ENCODE measurements around the gene GHRL. TPM values are rescaled to one million over a fixed set of nuclear protein-coding genes. Genes with fewer than 3 reads are reported as not detected.

Gene GHRL
- total RNA-seq, 5 donors from 2014 or later (not counting 1 experiment from before 2014, with no cell fraction given) = 0.29 to 1.7 (median 0.61) TPM; not detected in 1

GRCh38 chr3:10315101-10315500 lies 22.4 kb upstream of the GHRL start:
- H3K27ac Mint-ChIP-seq = no peak overlapping the region
- Histone ChIP-seq H3K9me3 (no peaks in the 10 kb centered on the region), H3K36me3 (ENCODE audit: control insufficient read depth in 2 of 2, extremely low read depth in 1 of 2, insufficient read depth in 1 of 2, low read length in 1 of 2) (peaks cover 13 to 82% of the 10 kb centered on the region in 2 donors), H3K4me1 (ENCODE audit: control insufficient read depth in 1 of 2, extremely low read depth in 1 of 2, insufficient read depth in 2 of 2, low read length in 2 of 2) (peaks cover 2 to 10% of the 10 kb centered on the region in 2 experiments), H3K27me3 (replicated peaks in 1 of 2; ENCODE audit: control insufficient read depth in 2 of 2, extremely low read depth in 1 of 2, insufficient read depth in 2 of 2, low read length in 1 of 2) (no peaks in the 10 kb centered on the region), H3K4me3 (ENCODE audit: control insufficient read depth in 1 of 2, extremely low read depth in 1 of 2, low read length in 1 of 2) (no peak overlapping the region), H3K27ac (ENCODE audit: low read length) (no peak overlapping the region)
- no peak overlapping the region for H3K4me3 Mint-ChIP-seq
- ChIA-PET POLR2A (no interaction called here), CTCF (no interaction called here)
- peaks cover 22 to 29% (median 28%) of the 10 kb centered on the region in 3 donors for H3K4me1 Mint-ChIP-seq
- WGBS (ENCODE audit: insufficient coverage) = 97% methylated on average over 3 of the region's 14 CpGs
- H3K27me3 Mint-ChIP-seq = no peaks in the 10 kb centered on the region
- no peaks in the 10 kb centered on the region for H3K9me3 Mint-ChIP-seq
- DNase-seq = no peak
- ATAC-seq (replicated peaks in 1 of 4) = no peak
- H3K36me3 Mint-ChIP-seq = peaks cover 48% of the 10 kb centered on the region

- H3K27me3 Mint-ChIP-seq = no peaks in the 10 kb centered on the region
- no peaks in the 10 kb centered on the region for H3K27me3 ChIP-seq (replicated peaks in 1 of 2; ENCODE audit: control insufficient read depth in 2 of 2, extremely low read depth in 1 of 2, insufficient read depth in 2 of 2, low read length in 1 of 2)
- no peak for ATAC-seq (replicated peaks in 1 of 4)
- H3K27ac Mint-ChIP-seq = no peak overlapping the region
- ChIA-PET CTCF (no interaction called here), POLR2A (interaction anchor here in 1 of 2 donors (0.6 kb wide), 1 partner anchor 1472 kb away, joined by 3 read pairs; no protein-coding TSS in a partner anchor)
- peaks cover 11 to 82% of the 10 kb centered on the region in 2 donors for H3K36me3 ChIP-seq (ENCODE audit: control insufficient read depth in 2 of 2, extremely low read depth in 1 of 2, insufficient read depth in 1 of 2, low read length in 1 of 2)
- no peak overlapping the region for H3K27ac ChIP-seq (ENCODE audit: low read length)
- no peak overlapping the region for H3K4me3 Mint-ChIP-seq
- H3K36me3 Mint-ChIP-seq = peaks cover 57% of the 10 kb centered on the region
- H3K9me3 ChIP-seq = no peaks in the 10 kb centered on the region
- 100% methylated on average over 2 of the region's 3 CpGs for WGBS (ENCODE audit: insufficient coverage)
- no peak for DNase-seq
- H3K4me1 ChIP-seq (ENCODE audit: control insufficient read depth in 1 of 2, extremely low read depth in 1 of 2, insufficient read depth in 2 of 2, low read length in 2 of 2) = no peaks in the 10 kb centered on the region
- no peak overlapping the region for H3K4me3 ChIP-seq (ENCODE audit: control insufficient read depth in 1 of 2, extremely low read depth in 1 of 2, low read length in 1 of 2)
- H3K9me3 Mint-ChIP-seq = no peaks in the 10 kb centered on the region
- H3K4me1 Mint-ChIP-seq = peaks cover 2 to 8% (median 7%) of the 10 kb centered on the region in 3 donors
Observed at GRCh38 chr3:10312861-10313260, 20.1 kb upstream of the GHRL start.

GRCh38 chr3:10312391-10312790 lies 19.6 kb upstream of the GHRL start:
- peaks cover 0 to 7% (median 3%) of the 10 kb centered on the region in 3 donors for H3K4me1 Mint-ChIP-seq
- Histone ChIP-seq H3K27ac (ENCODE audit: low read length) (no peak overlapping the region), H3K36me3 (ENCODE audit: control insufficient read depth in 2 of 2, extremely low read depth in 1 of 2, insufficient read depth in 1 of 2, low read length in 1 of 2) (peaks cover 11 to 82% of the 10 kb centered on the region in 2 donors), H3K9me3 (no peaks in the 10 kb centered on the region), H3K4me3 (ENCODE audit: control insufficient read depth in 1 of 2, extremely low read depth in 1 of 2, low read length in 1 of 2) (no peak overlapping the region), H3K4me1 (ENCODE audit: control insufficient read depth in 1 of 2, extremely low read depth in 1 of 2, insufficient read depth in 2 of 2, low read length in 2 of 2) (no peaks in the 10 kb centered on the region), H3K27me3 (replicated peaks in 1 of 2; ENCODE audit: control insufficient read depth in 2 of 2, extremely low read depth in 1 of 2, insufficient read depth in 2 of 2, low read length in 1 of 2) (no peaks in the 10 kb centered on the region)
- ATAC-seq (replicated peaks in 1 of 4) (no peak), DNase-seq (no peak)
- no peaks in the 10 kb centered on the region for H3K9me3 Mint-ChIP-seq
- ChIA-PET POLR2A (no interaction called here), CTCF (no interaction called here)
- 93% methylated on average over 6 of the region's 10 CpGs for WGBS (ENCODE audit: insufficient coverage)
- peak overlapping the region in 1 of 2 donors; percentile 11 for H3K27ac Mint-ChIP-seq
- no peaks in the 10 kb centered on the region for H3K27me3 Mint-ChIP-seq
- H3K4me3 Mint-ChIP-seq = no peak overlapping the region
- peaks cover 60% of the 10 kb centered on the region for H3K36me3 Mint-ChIP-seq

DNA sequence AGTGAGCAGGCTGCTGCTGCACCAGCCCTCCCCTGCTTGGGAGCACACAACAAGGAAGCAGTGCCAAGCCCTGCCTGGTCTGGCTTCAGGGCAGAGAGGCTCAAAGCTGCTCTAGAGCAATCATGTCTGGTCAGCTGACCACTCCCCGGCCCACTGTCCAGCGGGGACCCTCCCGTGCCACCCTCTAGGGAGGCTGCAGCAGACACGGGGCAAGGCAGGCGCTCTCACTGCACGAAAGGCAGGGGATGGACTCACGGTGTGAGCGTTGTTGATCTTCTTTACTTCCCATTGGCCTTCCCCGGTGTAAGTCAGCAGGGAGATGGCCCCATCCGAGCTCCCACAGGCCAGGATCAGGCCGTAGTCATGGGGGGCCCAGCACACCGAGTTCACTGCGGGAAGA lies 19.0 kb upstream of the GHRL start:
- CTCF ChIA-PET = no interaction called here
- no peaks in the 10 kb centered on the region for H3K9me3 ChIP-seq
- Mint-ChIP-seq H3K36me3 (peaks cover 59% of the 10 kb centered on the region), H3K4me1 (peaks cover 0 to 7% (median 3%) of the 10 kb centered on the region in 3 donors), H3K4me3 (no peak overlapping the region), H3K27me3 (no peaks in the 10 kb centered on the region), H3K27ac (no peak overlapping the region), H3K9me3 (no peaks in the 10 kb centered on the region)
- ATAC-seq (replicated peaks in 1 of 4) (no peak), DNase-seq (no peak)
- H3K4me3 ChIP-seq (ENCODE audit: control insufficient read depth in 1 of 2, extremely low read depth in 1 of 2, low read length in 1 of 2) = no peak overlapping the region
- POLR2A ChIA-PET = no interaction called here
- WGBS (ENCODE audit: insufficient coverage) = 96% methylated on average over 10 of the region's 13 CpGs
- H3K27me3 ChIP-seq (replicated peaks in 1 of 2; ENCODE audit: control insufficient read depth in 2 of 2, extremely low read depth in 1 of 2, insufficient read depth in 2 of 2, low read length in 1 of 2) = no peaks in the 10 kb centered on the region
- H3K36me3 ChIP-seq (ENCODE audit: control insufficient read depth in 2 of 2, extremely low read depth in 1 of 2, insufficient read depth in 1 of 2, low read length in 1 of 2) = peaks cover 11 to 81% of the 10 kb centered on the region in 2 donors
- H3K4me1 ChIP-seq (ENCODE audit: control insufficient read depth in 1 of 2, extremely low read depth in 1 of 2, insufficient read depth in 2 of 2, low read length in 2 of 2) = no peaks in the 10 kb centered on the region
- H3K27ac ChIP-seq (ENCODE audit: low read length) = no peak overlapping the region

GRCh38 chr3:10310578-10310977 lies 17.8 kb upstream of the GHRL start:
- Histone ChIP-seq H3K27ac (ENCODE audit: low read length) (no peak overlapping the region), H3K4me3 (ENCODE audit: control insufficient read depth in 1 of 2, extremely low read depth in 1 of 2, low read length in 1 of 2) (no peak overlapping the region), H3K9me3 (no peaks in the 10 kb centered on the region), H3K27me3 (replicated peaks in 1 of 2; ENCODE audit: control insufficient read depth in 2 of 2, extremely low read depth in 1 of 2, insufficient read depth in 2 of 2, low read length in 1 of 2) (no peaks in the 10 kb centered on the region), H3K4me1 (ENCODE audit: control insufficient read depth in 1 of 2, extremely low read depth in 1 of 2, insufficient read depth in 2 of 2, low read length in 2 of 2) (no peaks in the 10 kb centered on the region), H3K36me3 (ENCODE audit: control insufficient read depth in 2 of 2, extremely low read depth in 1 of 2, insufficient read depth in 1 of 2, low read length in 1 of 2) (peaks cover 11 to 79% of the 10 kb centered on the region in 2 donors)
- Mint-ChIP-seq H3K4me1 (peaks cover 0 to 3% (median 0%) of the 10 kb centered on the region in 3 donors), H3K9me3 (no peaks in the 10 kb centered on the region), H3K27ac (no peak overlapping the region), H3K36me3 (peaks cover 64% of the 10 kb centered on the region), H3K27me3 (no peaks in the 10 kb centered on the region), H3K4me3 (no peak overlapping the region)
- CTCF ChIA-PET = no interaction called here
- no CpG with 5 or more reads among the region's 2 CpGs for WGBS (ENCODE audit: insufficient coverage)
- ATAC-seq (replicated peaks in 1 of 4) = no peak
- POLR2A ChIA-PET = no interaction called here
- DNase-seq = no peak

DNA sequence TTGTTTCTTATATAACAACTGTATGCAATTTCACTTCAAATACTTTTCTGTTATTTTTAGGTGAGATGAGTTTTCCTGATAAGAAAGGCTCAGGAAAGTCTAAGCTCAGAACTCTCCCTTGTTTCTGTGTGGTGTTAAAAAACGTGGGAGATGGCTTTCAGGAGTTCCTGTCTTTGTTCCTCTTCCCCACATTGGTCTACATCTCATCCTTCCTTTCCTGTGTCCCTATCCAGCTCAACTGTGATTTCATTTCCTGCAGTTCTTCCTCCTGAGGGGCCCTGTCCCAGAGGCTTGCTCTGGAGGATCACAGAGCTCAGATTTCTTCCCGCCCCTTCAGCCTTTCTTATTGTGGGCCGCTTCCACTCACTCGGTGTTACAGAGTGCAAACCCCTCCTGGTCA lies 17.0 kb upstream of the GHRL start:
- Mint-ChIP-seq H3K36me3 (peaks cover 68% of the 10 kb centered on the region), H3K9me3 (no peaks in the 10 kb centered on the region), H3K4me1 (peaks cover 0 to 3% (median 0%) of the 10 kb centered on the region in 3 donors), H3K27ac (no peak overlapping the region), H3K4me3 (no peak overlapping the region), H3K27me3 (no peaks in the 10 kb centered on the region)
- no peak for DNase-seq
- Histone ChIP-seq H3K27me3 (replicated peaks in 1 of 2; ENCODE audit: control insufficient read depth in 2 of 2, extremely low read depth in 1 of 2, insufficient read depth in 2 of 2, low read length in 1 of 2) (no peaks in the 10 kb centered on the region), H3K27ac (ENCODE audit: low read length) (no peak overlapping the region), H3K9me3 (no peaks in the 10 kb centered on the region), H3K4me3 (ENCODE audit: control insufficient read depth in 1 of 2, extremely low read depth in 1 of 2, low read length in 1 of 2) (no peak overlapping the region), H3K4me1 (ENCODE audit: control insufficient read depth in 1 of 2, extremely low read depth in 1 of 2, insufficient read depth in 2 of 2, low read length in 2 of 2) (no peaks in the 10 kb centered on the region), H3K36me3 (ENCODE audit: control insufficient read depth in 2 of 2, extremely low read depth in 1 of 2, insufficient read depth in 1 of 2, low read length in 1 of 2) (peaks cover 15 to 81% of the 10 kb centered on the region in 2 donors)
- ChIA-PET CTCF (no interaction called here), POLR2A (interaction anchor here in 1 of 2 donors (0.6 kb wide), 1 partner anchor 96 kb away, joined by 6 read pairs; no protein-coding TSS in a partner anchor)
- WGBS (ENCODE audit: insufficient coverage) = 100% methylated on average over 3 of the region's 4 CpGs
- no peak for ATAC-seq (replicated peaks in 1 of 4)

DNA sequence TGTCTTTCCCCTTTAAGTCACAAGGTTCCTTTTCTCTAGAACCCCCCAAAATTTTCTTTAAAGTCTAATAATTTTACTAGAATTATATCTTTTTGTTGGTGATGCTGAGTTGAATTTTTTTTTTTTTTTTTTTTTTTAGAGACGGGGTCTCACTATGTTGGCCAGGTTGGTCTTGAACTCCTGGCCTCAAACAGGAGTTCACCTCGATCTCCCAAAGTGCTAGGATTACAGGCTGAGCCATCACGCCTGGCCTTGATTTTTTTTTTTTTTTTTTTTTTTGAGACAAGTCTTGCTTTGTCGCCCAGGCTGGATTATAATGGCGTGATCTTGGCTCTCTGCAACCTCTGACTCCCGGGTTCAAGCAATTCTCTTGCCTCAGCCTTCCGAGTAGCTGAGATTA lies 15.9 kb upstream of the GHRL start:
- peaks cover 10 to 81% of the 10 kb centered on the region in 2 donors for H3K36me3 ChIP-seq (ENCODE audit: control insufficient read depth in 2 of 2, extremely low read depth in 1 of 2, insufficient read depth in 1 of 2, low read length in 1 of 2)
- ChIA-PET POLR2A (no interaction called here), CTCF (no interaction called here)
- Mint-ChIP-seq H3K27me3 (no peaks in the 10 kb centered on the region), H3K4me3 (no peak overlapping the region), H3K27ac (no peak overlapping the region), H3K36me3 (peaks cover 66% of the 10 kb centered on the region), H3K4me1 (no peaks in the 10 kb centered on the region), H3K9me3 (no peaks in the 10 kb centered on the region)
- H3K4me1 ChIP-seq (ENCODE audit: control insufficient read depth in 1 of 2, extremely low read depth in 1 of 2, insufficient read depth in 2 of 2, low read length in 2 of 2) = no peaks in the 10 kb centered on the region
- ATAC-seq (replicated peaks in 1 of 4) = no peak
- DNase-seq = no peak
- WGBS (ENCODE audit: insufficient coverage) = 90% methylated on average over 2 of the region's 7 CpGs
- no peaks in the 10 kb centered on the region for H3K27me3 ChIP-seq (replicated peaks in 1 of 2; ENCODE audit: control insufficient read depth in 2 of 2, extremely low read depth in 1 of 2, insufficient read depth in 2 of 2, low read length in 1 of 2)
- H3K9me3 ChIP-seq = no peaks in the 10 kb centered on the region
- no peak overlapping the region for H3K27ac ChIP-seq (ENCODE audit: low read length)
- no peak overlapping the region for H3K4me3 ChIP-seq (ENCODE audit: control insufficient read depth in 1 of 2, extremely low read depth in 1 of 2, low read length in 1 of 2)
